ENCODE measurements around the gene WDR86. TPM values are rescaled to one million over a fixed set of nuclear protein-coding genes. Genes with fewer than 3 reads are reported as not detected.
A peak's percentile ranks its signal among the peaks of the same experiment; 100 is the strongest.

WDR86 gene
- total RNA-seq, 1 experiment from 2014 or later = not detected

- no peaks in the 10 kb centered on the region for H3K9me3 Mint-ChIP-seq (ENCODE audit: low read depth, unreplicated experiment)
- no TSS peak for BruUV-seq (replicated peaks)
- intact Hi-C loops (cut with micrococcal nuclease; ENCODE audit: unreplicated experiment) = no loop called here
- no peak for TF ChIP-seq CTCF (IDR thresholded peaks at IDR 0.05; ENCODE audit: unreplicated experiment)
- no peak overlapping the region for H3K4me3 Mint-ChIP-seq (ENCODE audit: low read depth, unreplicated experiment)
- DNase-seq = no peak
- H3K4me1 Mint-ChIP-seq (ENCODE audit: low read depth, unreplicated experiment) = no peaks in the 10 kb centered on the region
- peaks cover 27% of the 10 kb centered on the region for H3K27me3 Mint-ChIP-seq (ENCODE audit: unreplicated experiment)
- no peak overlapping the region for H3K27ac Mint-ChIP-seq (ENCODE audit: unreplicated experiment)
- CTCF ChIA-PET = no interaction called here
- peaks cover 8% of the 10 kb centered on the region for H3K36me3 Mint-ChIP-seq (ENCODE audit: insufficient read depth, unreplicated experiment)
Observed at GRCh38 chr7:151379193-151379520, 30.7 kb downstream of the WDR86 start.

GRCh38 chr7:151378496-151379192 lies 31.2 kb downstream of the WDR86 start:
- CTCF ChIA-PET = no interaction called here
- no peak for TF ChIP-seq CTCF (IDR thresholded peaks at IDR 0.05; ENCODE audit: unreplicated experiment)
- intact Hi-C loops (cut with micrococcal nuclease; ENCODE audit: unreplicated experiment) = no loop called here
- no TSS peak for BruUV-seq (replicated peaks)
- DNase-seq = no peak
- Mint-ChIP-seq H3K4me3 (ENCODE audit: low read depth, unreplicated experiment) (no peak overlapping the region), H3K4me1 (ENCODE audit: low read depth, unreplicated experiment) (no peaks in the 10 kb centered on the region), H3K27ac (ENCODE audit: unreplicated experiment) (no peak overlapping the region), H3K27me3 (ENCODE audit: unreplicated experiment) (peaks cover 21% of the 10 kb centered on the region), H3K9me3 (ENCODE audit: low read depth, unreplicated experiment) (no peaks in the 10 kb centered on the region), H3K36me3 (ENCODE audit: insufficient read depth, unreplicated experiment) (peaks cover 8% of the 10 kb centered on the region)

- Mint-ChIP-seq H3K4me3 (ENCODE audit: low read depth, unreplicated experiment) (no peak overlapping the region), H3K9me3 (ENCODE audit: low read depth, unreplicated experiment) (no peaks in the 10 kb centered on the region), H3K27me3 (ENCODE audit: unreplicated experiment) (peaks cover 15% of the 10 kb centered on the region), H3K4me1 (ENCODE audit: low read depth, unreplicated experiment) (no peaks in the 10 kb centered on the region), H3K36me3 (ENCODE audit: insufficient read depth, unreplicated experiment) (peaks cover 8% of the 10 kb centered on the region), H3K27ac (ENCODE audit: unreplicated experiment) (no peak overlapping the region)
- CTCF ChIA-PET = no interaction called here
- no peak for DNase-seq
- TSS peak; percentile 80 for BruUV-seq (replicated peaks)
- TF ChIP-seq CTCF (IDR thresholded peaks at IDR 0.05; ENCODE audit: unreplicated experiment) = no peak
- intact Hi-C loops (cut with micrococcal nuclease; ENCODE audit: unreplicated experiment) = no loop called here
Observed at GRCh38 chr7:151378011-151378410, 31.8 kb downstream of the WDR86 start.

GRCh38 chr7:151377406-151377805 lies 32.4 kb downstream of the WDR86 start:
- H3K27ac Mint-ChIP-seq (ENCODE audit: unreplicated experiment) = no peak overlapping the region
- no peak for TF ChIP-seq CTCF (IDR thresholded peaks at IDR 0.05; ENCODE audit: unreplicated experiment)
- no peaks in the 10 kb centered on the region for H3K9me3 Mint-ChIP-seq (ENCODE audit: low read depth, unreplicated experiment)
- CTCF ChIA-PET = interaction anchor here (0.7 kb wide), 1 partner anchor 71 kb away, joined by 3 read pairs; no protein-coding TSS in a partner anchor
- H3K4me1 Mint-ChIP-seq (ENCODE audit: low read depth, unreplicated experiment) = no peaks in the 10 kb centered on the region
- intact Hi-C loops (cut with micrococcal nuclease; ENCODE audit: unreplicated experiment) = no loop called here
- no peak for DNase-seq
- BruUV-seq (replicated peaks) = no TSS peak
- no peak overlapping the region for H3K4me3 Mint-ChIP-seq (ENCODE audit: low read depth, unreplicated experiment)
- H3K36me3 Mint-ChIP-seq (ENCODE audit: insufficient read depth, unreplicated experiment) = peaks cover 8% of the 10 kb centered on the region
- H3K27me3 Mint-ChIP-seq (ENCODE audit: unreplicated experiment) = peaks cover 9% of the 10 kb centered on the region
